SK-N-SH treated with all-trans-retinoic acid at 6 μM for 48 hours (cell line): ENCODE data around the gene MRPS23.

Source experiments
- ATAC-seq: fragments of 200-7000 bp; cut with Tn5 transposase; 3 replicates; pipeline ENCODE4 v1.9.1; 2020; ENCODE audit warnings: mild to moderate bottlenecking, moderate library complexity
- ARNTL ChIP-seq: fragments of 450-650 bp; formaldehyde crosslinking; IDR thresholded peaks from 2 replicates; pipeline ENCODE4 v1.5.0; 2020; ENCODE audit warnings: low read depth, mild to moderate bottlenecking, moderate library complexity, borderline replicate concordance
- BACH2 ChIP-seq: fragments of 250-450 bp; sonication (Bioruptor Pico); IDR thresholded peaks from 2 replicates; pipeline ENCODE4 v1.9.0; 2021; ENCODE audit warnings: mild to moderate bottlenecking, borderline replicate concordance
- CREB5 ChIP-seq: fragments of 250-450 bp; sonication (Bioruptor Pico); IDR thresholded peaks from 2 replicates; pipeline ENCODE4 v1.5.1; 2020; ENCODE audit warnings: low read depth, mild to moderate bottlenecking, moderate library complexity
- CSDC2 ChIP-seq: fragments of 250-450 bp; sonication (Bioruptor Pico); IDR thresholded peaks from 2 replicates; pipeline ENCODE4 v1.5.0; 2020; ENCODE audit warnings: mild to moderate bottlenecking, moderate library complexity
- CSRNP3 ChIP-seq: fragments of 250-450 bp; sonication (Bioruptor Pico); IDR thresholded peaks from 2 replicates; pipeline ENCODE4 v1.5.1; 2021; ENCODE audit warnings: mild to moderate bottlenecking, moderate library complexity
- GLIS3 ChIP-seq: fragments of 250-450 bp; sonication (Bioruptor Pico); IDR thresholded peaks from 2 replicates; pipeline ENCODE4 v1.5.0; 2020; ENCODE audit warnings: mild to moderate bottlenecking, moderate library complexity
- ISL1 ChIP-seq: fragments of 250-450 bp; sonication (Bioruptor Pico); IDR thresholded peaks from 2 replicates; pipeline ENCODE4 v2.1.2; 2022; ENCODE audit warnings: mild to moderate bottlenecking, moderate library complexity
- OSR1 ChIP-seq: fragments of 250-450 bp; sonication (Bioruptor Pico); IDR thresholded peaks from 2 replicates; pipeline ENCODE4 v1.8.0; 2022; ENCODE audit warnings: moderate library complexity, mild to moderate bottlenecking, inconsistent platforms
- PATZ1 ChIP-seq: fragments of 250-450 bp; sonication (Bioruptor Pico); IDR thresholded peaks from 2 replicates; pipeline ENCODE4 v1.8.0; 2020; ENCODE audit warnings: mild to moderate bottlenecking, moderate library complexity, borderline replicate concordance
- POU6F1 ChIP-seq: fragments of 250-450 bp; sonication (Bioruptor Pico); IDR thresholded peaks from 2 replicates; pipeline ENCODE4 v1.8.0; 2021; ENCODE audit warnings: low read depth, mild to moderate bottlenecking, moderate library complexity, borderline replicate concordance
- RARB ChIP-seq: fragments of 250-450 bp; sonication (Bioruptor Pico); IDR thresholded peaks from 2 replicates; pipeline ENCODE4 v1.8.0; 2021; ENCODE audit warnings: mild to moderate bottlenecking, moderate library complexity
- SNAI2 ChIP-seq: fragments of 250-450 bp; sonication (Bioruptor Pico); IDR thresholded peaks from 2 replicates; pipeline ENCODE4 v1.5.0; 2020; ENCODE audit warnings: mild to moderate bottlenecking, moderate library complexity
- TCF4 ChIP-seq: fragments of 250-450 bp; sonication (Bioruptor Pico); IDR thresholded peaks from 2 replicates; pipeline ENCODE4 v1.8.0; 2021; ENCODE audit warnings: mild to moderate bottlenecking, moderate library complexity, borderline replicate concordance
- TOX ChIP-seq: fragments of 250-450 bp; sonication (Bioruptor Pico); IDR thresholded peaks from 2 replicates; pipeline ENCODE4 v1.8.0; 2021; ENCODE audit warnings: mild to moderate bottlenecking, moderate library complexity, borderline replicate concordance
- TSHZ2 ChIP-seq: fragments of 250-450 bp; sonication (Bioruptor Pico); IDR thresholded peaks from 2 replicates; pipeline ENCODE4 v1.5.0; 2020; ENCODE audit warnings: mild to moderate bottlenecking, moderate library complexity
- ZC3H10 ChIP-seq: fragments of 250-450 bp; sonication (Bioruptor Pico); IDR thresholded peaks from 2 replicates; pipeline ENCODE4 v1.5.1; 2021; ENCODE audit warnings: mild to moderate bottlenecking, moderate library complexity
- ZFP3 ChIP-seq: fragments of 250-450 bp; sonication (Bioruptor Pico); IDR thresholded peaks from 2 replicates; pipeline ENCODE4 v1.5.0; 2020; ENCODE audit warnings: mild to moderate bottlenecking, moderate library complexity
- ZFP30 ChIP-seq: fragments of 450-650 bp; formaldehyde crosslinking; IDR thresholded peaks from 2 replicates; pipeline ENCODE4 v1.5.0; 2022; ENCODE audit warnings: mild to moderate bottlenecking, moderate library complexity
- ZNF565 ChIP-seq: fragments of 450-650 bp; formaldehyde crosslinking; conservative IDR thresholded peaks from 2 replicates; pipeline ENCODE4 v1.5.0; 2020; ENCODE audit warnings: low read depth, mild to moderate bottlenecking, moderate library complexity
- ZNF70 ChIP-seq: fragments of 450-650 bp; formaldehyde crosslinking; IDR thresholded peaks from 2 replicates; pipeline ENCODE4 v1.5.0; 2020; ENCODE audit warnings: mild to moderate bottlenecking, moderate library complexity
- ZNF8 ChIP-seq: fragments of 450-650 bp; formaldehyde crosslinking; IDR thresholded peaks from 2 replicates; pipeline ENCODE4 v1.5.0; 2020; ENCODE audit warnings: mild to moderate bottlenecking, moderate library complexity

The MRPS23 gene

GRCh38 chr17:57890857-57891232 is 41.0 kb upstream of the MRPS23 start (continued):
- TF ChIP-seq RARB (CRISPR knock-in tag) = no peak

- ATAC-seq = peak; percentile 81
- no peak for TF ChIP-seq OSR1 (CRISPR knock-in tag)
- no peak for TF ChIP-seq ZNF8 (CRISPR knock-in tag)
- peak; percentile 80; the same call in 1 of the 2 replicates for TF ChIP-seq ZFP3 (CRISPR knock-in tag)
- no peak for TF ChIP-seq ZFP30 (CRISPR knock-in tag)
- no peak for TF ChIP-seq ZNF70 (CRISPR knock-in tag)
- TF ChIP-seq TOX (CRISPR knock-in tag) = no peak
- TF ChIP-seq POU6F1 = no peak; the same call in 1 of the 2 replicates
- peak; percentile 47; the same call in 1 of the 2 replicates for TF ChIP-seq ISL1 (CRISPR knock-in tag)
- TF ChIP-seq TCF4 (CRISPR knock-in tag) = no peak
- TF ChIP-seq SNAI2 (CRISPR knock-in tag) = no peak
- no peak for TF ChIP-seq BACH2 (CRISPR knock-in tag)
- TF ChIP-seq PATZ1 (CRISPR knock-in tag) = 0 out of 2 replicates have a peak, but pooled peaks have one; percentile 17
- no peak for TF ChIP-seq RARB (CRISPR knock-in tag)
- no peak for TF ChIP-seq ZNF565 (CRISPR knock-in tag)
- no peak for TF ChIP-seq ARNTL (CRISPR knock-in tag)
These were observed 40.3 kb upstream of the MRPS23 start for GRCh38 chr17:57889892-57890856.

- no peak for ATAC-seq
- no peak for TF ChIP-seq OSR1 (CRISPR knock-in tag)
- no peak for TF ChIP-seq ZNF8 (CRISPR knock-in tag)
- no peak for TF ChIP-seq ISL1 (CRISPR knock-in tag)
- no peak for TF ChIP-seq ZNF70 (CRISPR knock-in tag)
- no peak for TF ChIP-seq RARB (CRISPR knock-in tag)
- no peak for TF ChIP-seq ZC3H10 (CRISPR knock-in tag)
- no peak for TF ChIP-seq TSHZ2 (CRISPR knock-in tag)
- no peak for TF ChIP-seq CREB5 (CRISPR knock-in tag)
- no peak for TF ChIP-seq CSRNP3 (CRISPR knock-in tag)
- TF ChIP-seq ARNTL (CRISPR knock-in tag) = no peak
- no peak for TF ChIP-seq GLIS3
- no peak for TF ChIP-seq CSDC2 (CRISPR knock-in tag)
These were observed 39.4 kb upstream of the MRPS23 start for GRCh38 chr17:57889252-57889651.
